HG03103 (cell line): ENCODE measurements around the gene SLC4A5.

Experiments used
- ATAC-seq: cut with Tn5 transposase; IDR thresholded peaks from one replicate; pipeline ENCODE4 v1.9.1; 2021; ENCODE audit warnings: low read depth; ENCODE audit not compliant: unreplicated experiment

Gene SLC4A5

GRCh38 chr2:74179063-74179865, 164.0 kb downstream of the SLC4A5 start:
- ATAC-seq: no peak

DNA sequence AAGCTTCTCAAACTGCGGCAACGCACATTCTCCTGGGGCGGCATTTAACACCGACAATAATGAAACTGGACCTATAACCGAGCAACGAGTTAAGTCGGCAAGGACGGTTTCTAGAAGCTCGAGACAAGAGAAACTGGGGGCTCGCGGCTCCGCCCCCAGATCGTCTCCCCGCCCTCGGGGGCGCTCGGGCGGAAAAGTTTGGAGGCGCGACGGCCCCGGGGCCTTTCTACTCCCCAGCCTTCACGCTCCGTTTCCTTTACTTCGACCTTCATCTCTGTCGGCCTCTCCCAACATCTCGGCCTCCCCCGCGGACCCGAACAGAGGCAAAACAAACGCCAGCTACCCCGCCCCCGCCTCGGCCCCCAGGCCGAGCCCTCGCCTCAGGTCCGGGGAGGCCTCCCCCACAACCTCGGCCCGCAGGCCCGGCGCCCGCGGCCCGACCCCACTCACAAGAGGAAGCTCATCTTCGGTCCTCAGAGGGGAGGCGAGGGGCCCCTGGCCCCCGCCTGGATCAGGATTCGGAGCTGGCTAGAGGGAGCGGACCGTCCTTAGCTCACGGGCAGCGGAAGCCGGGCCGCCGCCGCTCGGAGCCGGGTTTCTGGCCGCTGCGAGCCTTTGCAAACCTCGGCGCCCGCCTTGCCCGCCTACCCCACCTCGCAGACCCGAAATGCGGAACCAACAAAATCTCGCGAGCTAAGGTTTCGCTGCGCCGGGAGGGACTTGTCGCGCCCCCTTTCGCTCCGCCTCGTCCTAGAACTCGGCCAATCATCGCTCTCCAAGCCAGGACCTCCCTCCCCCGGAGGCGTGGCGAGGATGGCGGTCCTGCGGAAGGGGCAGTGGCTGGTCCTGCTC, 164.8 kb downstream of the SLC4A5 start, which contains the start of gene MOB1A:
MOB1A (minus strand) TSS at position 669 of the 852 bp plus-strand sequence; CDS start at position 464, 205 bp downstream.
- peak; percentile 73 for ATAC-seq

- ATAC-seq: no peak
Measured at GRCh38 chr2:74177696-74178095, 165.5 kb downstream of the SLC4A5 start.

GRCh38 chr2:74174909-74175308, 168.3 kb downstream of the SLC4A5 start:
- ATAC-seq: no peak

DNA sequence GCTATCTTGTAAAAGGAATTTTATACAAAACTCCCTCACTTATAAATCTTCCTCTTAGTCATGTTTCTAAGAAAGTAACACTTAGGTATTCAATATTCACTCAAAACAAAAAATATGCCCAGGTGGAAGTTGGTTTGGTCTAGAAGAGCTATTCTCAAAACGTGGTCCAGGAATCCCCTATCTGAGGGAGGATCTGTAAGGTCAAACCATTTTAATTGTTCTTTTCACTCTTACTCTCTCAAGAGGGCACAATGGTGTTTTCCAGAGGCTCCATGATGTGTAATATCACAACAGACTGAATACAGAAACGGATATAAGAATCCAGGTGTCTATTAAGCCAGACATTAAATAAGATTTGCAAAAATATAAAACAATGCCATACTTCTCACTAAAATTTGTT, 174.5 kb downstream of the SLC4A5 start:
- ATAC-seq: no peak
